Measurements from ENCODE around the gene F2. TPM values are rescaled to one million over a fixed set of nuclear protein-coding genes. Genes with fewer than 3 reads are reported as not detected.

The F2 gene
- not detected in 2 replicates for total RNA-seq

GRCh38 chr11:46719048-46719542 is at the start of gene F2:
Gene F2 (plus strand): TSS chr11:46719213. CDS start chr11:46719236, 23 bp downstream.

GRCh38 chr11:46700241-46701077 is 18.6 kb upstream of the F2 start, which contains the start of the genes ARHGAP1 and ZNF408:
Gene ARHGAP1 (minus strand): TSS chr11:46700619. CDS start chr11:46696107, 4,512 bp downstream.
Gene ZNF408 (plus strand): TSS chr11:46701031. CDS start chr11:46701048, 17 bp downstream.

Other genes starting within 250 kb of the F2 start
- gene AMBRA1, start 125.2 kb upstream of the F2 start, total RNA-seq = 12.4 and 12.7 TPM in 2 replicates
- 2.0 and 3.9 TPM in 2 replicates for gene HARBI1, start 102.0 kb upstream of the F2 start, total RNA-seq
- gene ATG13, start 101.7 kb upstream of the F2 start, total RNA-seq = 60.8 and 75.5 TPM in 2 replicates
- gene ARHGAP1, start 18.6 kb upstream of the F2 start, total RNA-seq = 48.4 and 59.6 TPM in 2 replicates
- 14.7 and 21.3 TPM in 2 replicates for gene ZNF408, start 18.2 kb upstream of the F2 start, total RNA-seq
- gene CKAP5, start 127.1 kb downstream of the F2 start, total RNA-seq = 31.7 and 40.3 TPM in 2 replicates
- 5.7 and 10.3 TPM in 2 replicates for gene LRP4, start 199.3 kb downstream of the F2 start, total RNA-seq
- gene CSTPP1, start 217.5 kb downstream of the F2 start, total RNA-seq = 24.4 and 26.0 TPM in 2 replicates

All from pericardium fibroblast (primary cell).